Measurements from ENCODE around the gene PXYLP1. TPM values are rescaled to one million over a fixed set of nuclear protein-coding genes. Genes with fewer than 3 reads are reported as not detected.

The PXYLP1 gene
- polyA plus RNA-seq, 1 donor from 2014 or later, result 109 TPM

DNA sequence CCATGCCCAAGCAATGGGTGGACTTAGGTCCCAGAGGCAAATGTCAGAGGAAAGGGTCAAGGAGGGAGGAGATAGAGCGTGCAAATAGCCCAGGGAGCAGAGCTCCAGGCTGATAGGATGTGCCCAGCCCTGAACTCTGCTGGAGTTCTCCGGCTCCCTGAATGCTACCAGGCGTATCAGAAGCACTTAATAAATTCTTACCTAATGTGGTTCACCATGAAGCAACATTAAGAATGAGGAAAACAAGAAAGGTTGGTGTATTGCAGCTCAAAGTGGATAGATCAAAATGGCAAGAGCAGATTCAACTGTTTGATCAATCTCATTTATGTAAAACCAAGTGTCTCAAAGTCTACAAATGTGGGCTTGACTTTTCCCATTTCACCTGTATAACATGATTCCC lies 38.3 kb downstream of the PXYLP1 start:
- TF ChIP-seq MXI1 (conservative IDR thresholded peaks at IDR 0.05; ENCODE audit: poor library complexity, severe bottlenecking) (no peak), EZH2 (IDR thresholded peaks at IDR 0.05; ENCODE audit: borderline replicate concordance, insufficient read depth, low read length, poor library complexity, severe bottlenecking) (no peak), POLR2AphosphoS5 (IDR thresholded peaks at IDR 0.05) (no peak), RAD21 (conservative IDR thresholded peaks at IDR 0.05) (no peak)
- Histone ChIP-seq H3F3A (ENCODE audit: insufficient read depth, low read length, poor library complexity, severe bottlenecking) (no peaks in the 10 kb centered on the region), H4K20me1 (ENCODE audit: insufficient read depth) (no peaks in the 10 kb centered on the region)

DNA sequence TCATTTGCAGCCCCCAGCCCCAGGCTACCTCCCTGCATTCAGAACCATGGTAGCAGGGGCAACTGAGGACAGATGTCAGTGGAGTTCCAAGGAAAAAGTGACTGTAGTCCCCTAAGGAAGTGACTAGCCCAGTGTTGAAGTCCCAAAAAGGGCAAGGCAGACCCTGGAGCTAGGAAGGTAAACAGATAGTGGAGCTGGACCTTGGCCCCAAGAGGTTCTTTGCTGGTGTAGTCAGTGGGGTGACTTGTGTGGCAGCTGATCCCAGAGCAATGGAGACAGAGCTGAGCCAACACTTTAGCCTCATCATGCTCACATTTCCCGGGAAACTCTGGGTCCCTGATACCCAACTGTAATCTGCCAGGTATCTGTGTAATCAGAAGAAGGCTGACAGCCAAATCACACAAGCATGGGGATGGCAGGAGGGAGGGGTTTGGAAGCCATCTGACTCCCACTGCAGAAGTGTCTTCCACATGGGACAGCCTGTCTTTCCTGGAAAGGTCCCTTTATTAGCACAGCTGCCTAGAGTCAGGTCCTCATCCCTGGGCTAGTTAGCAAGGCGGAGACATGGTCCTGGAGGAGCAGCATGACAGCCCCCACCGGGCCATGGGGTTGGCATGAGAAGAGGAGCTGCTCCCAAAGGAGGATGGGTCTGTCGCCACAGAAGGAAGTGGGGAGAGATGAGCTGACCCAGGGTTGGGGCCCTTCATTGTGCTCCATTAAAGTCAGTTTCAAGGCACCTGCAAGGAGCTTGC lies 39.8 kb downstream of the PXYLP1 start:
- no peak for TF ChIP-seq EP300 (conservative IDR thresholded peaks at IDR 0.05; ENCODE audit: poor library complexity, severe bottlenecking)
- TF ChIP-seq TAF1 (IDR thresholded peaks at IDR 0.05; ENCODE audit: low read depth), result no peak
- no peak for TF ChIP-seq SMC3 (conservative IDR thresholded peaks at IDR 0.05; ENCODE audit: poor library complexity)
- TF ChIP-seq, protein P1, sequence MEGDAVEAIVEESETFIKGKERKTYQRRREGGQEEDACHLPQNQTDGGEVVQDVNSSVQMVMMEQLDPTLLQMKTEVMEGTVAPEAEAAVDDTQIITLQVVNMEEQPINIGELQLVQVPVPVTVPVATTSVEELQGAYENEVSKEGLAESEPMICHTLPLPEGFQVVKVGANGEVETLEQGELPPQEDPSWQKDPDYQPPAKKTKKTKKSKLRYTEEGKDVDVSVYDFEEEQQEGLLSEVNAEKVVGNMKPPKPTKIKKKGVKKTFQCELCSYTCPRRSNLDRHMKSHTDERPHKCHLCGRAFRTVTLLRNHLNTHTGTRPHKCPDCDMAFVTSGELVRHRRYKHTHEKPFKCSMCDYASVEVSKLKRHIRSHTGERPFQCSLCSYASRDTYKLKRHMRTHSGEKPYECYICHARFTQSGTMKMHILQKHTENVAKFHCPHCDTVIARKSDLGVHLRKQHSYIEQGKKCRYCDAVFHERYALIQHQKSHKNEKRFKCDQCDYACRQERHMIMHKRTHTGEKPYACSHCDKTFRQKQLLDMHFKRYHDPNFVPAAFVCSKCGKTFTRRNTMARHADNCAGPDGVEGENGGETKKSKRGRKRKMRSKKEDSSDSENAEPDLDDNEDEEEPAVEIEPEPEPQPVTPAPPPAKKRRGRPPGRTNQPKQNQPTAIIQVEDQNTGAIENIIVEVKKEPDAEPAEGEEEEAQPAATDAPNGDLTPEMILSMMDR (IDR thresholded peaks at IDR 0.05; ENCODE audit: poor library complexity, severe bottlenecking), result no peak
- TF ChIP-seq, protein P2, sequence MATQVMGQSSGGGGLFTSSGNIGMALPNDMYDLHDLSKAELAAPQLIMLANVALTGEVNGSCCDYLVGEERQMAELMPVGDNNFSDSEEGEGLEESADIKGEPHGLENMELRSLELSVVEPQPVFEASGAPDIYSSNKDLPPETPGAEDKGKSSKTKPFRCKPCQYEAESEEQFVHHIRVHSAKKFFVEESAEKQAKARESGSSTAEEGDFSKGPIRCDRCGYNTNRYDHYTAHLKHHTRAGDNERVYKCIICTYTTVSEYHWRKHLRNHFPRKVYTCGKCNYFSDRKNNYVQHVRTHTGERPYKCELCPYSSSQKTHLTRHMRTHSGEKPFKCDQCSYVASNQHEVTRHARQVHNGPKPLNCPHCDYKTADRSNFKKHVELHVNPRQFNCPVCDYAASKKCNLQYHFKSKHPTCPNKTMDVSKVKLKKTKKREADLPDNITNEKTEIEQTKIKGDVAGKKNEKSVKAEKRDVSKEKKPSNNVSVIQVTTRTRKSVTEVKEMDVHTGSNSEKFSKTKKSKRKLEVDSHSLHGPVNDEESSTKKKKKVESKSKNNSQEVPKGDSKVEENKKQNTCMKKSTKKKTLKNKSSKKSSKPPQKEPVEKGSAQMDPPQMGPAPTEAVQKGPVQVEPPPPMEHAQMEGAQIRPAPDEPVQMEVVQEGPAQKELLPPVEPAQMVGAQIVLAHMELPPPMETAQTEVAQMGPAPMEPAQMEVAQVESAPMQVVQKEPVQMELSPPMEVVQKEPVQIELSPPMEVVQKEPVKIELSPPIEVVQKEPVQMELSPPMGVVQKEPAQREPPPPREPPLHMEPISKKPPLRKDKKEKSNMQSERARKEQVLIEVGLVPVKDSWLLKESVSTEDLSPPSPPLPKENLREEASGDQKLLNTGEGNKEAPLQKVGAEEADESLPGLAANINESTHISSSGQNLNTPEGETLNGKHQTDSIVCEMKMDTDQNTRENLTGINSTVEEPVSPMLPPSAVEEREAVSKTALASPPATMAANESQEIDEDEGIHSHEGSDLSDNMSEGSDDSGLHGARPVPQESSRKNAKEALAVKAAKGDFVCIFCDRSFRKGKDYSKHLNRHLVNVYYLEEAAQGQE (IDR thresholded peaks at IDR 0.05; ENCODE audit: borderline replicate concordance), result no peak
- TF ChIP-seq EZH2 (IDR thresholded peaks at IDR 0.05; ENCODE audit: borderline replicate concordance, insufficient read depth, low read length, poor library complexity, severe bottlenecking), result no peak
- TF ChIP-seq RAD21 (conservative IDR thresholded peaks at IDR 0.05), result no peak
- no peak for TF ChIP-seq MXI1 (conservative IDR thresholded peaks at IDR 0.05; ENCODE audit: poor library complexity, severe bottlenecking)
- TF ChIP-seq POLR2AphosphoS5 (IDR thresholded peaks at IDR 0.05), result no peak
- Histone ChIP-seq H3K4me3 (ENCODE audit: low read length) (no peak overlapping the region), H3K27ac (ENCODE audit: low read length) (no peak overlapping the region), H3K36me3 (ENCODE audit: insufficient read depth, low read length) (no peaks in the 10 kb centered on the region), H3K79me2 (replicated peaks; ENCODE audit: insufficient read depth, low read length) (no peaks in the 10 kb centered on the region), H3K27me3 (ENCODE audit: insufficient read depth, low read depth, low read length) (no peaks in the 10 kb centered on the region), H3K4me2 (ENCODE audit: low read length) (no peak overlapping the region), H3K9me2 (ENCODE audit: insufficient read depth, low read length) (no peaks in the 10 kb centered on the region), H2AFZ (ENCODE audit: low read depth, low read length) (no peak overlapping the region), H3K9ac (ENCODE audit: low read length) (no peak overlapping the region), H3K9me3 (ENCODE audit: low read length) (no peaks in the 10 kb centered on the region), H4K20me1 (ENCODE audit: insufficient read depth) (no peaks in the 10 kb centered on the region), H3F3A (ENCODE audit: insufficient read depth, low read length, poor library complexity, severe bottlenecking) (no peaks in the 10 kb centered on the region)

More for the DNA sequence above, 38.3 kb downstream of the PXYLP1 start:
- Histone ChIP-seq H3K36me3 (ENCODE audit: insufficient read depth, low read length) (no peaks in the 10 kb centered on the region), H3K79me2 (replicated peaks; ENCODE audit: insufficient read depth, low read length) (no peaks in the 10 kb centered on the region), H2AFZ (ENCODE audit: low read depth, low read length) (no peak overlapping the region), H3K9ac (ENCODE audit: low read length) (no peak overlapping the region), H3K27ac (ENCODE audit: low read length) (no peak overlapping the region), H3K9me3 (ENCODE audit: low read length) (no peaks in the 10 kb centered on the region), H3K4me2 (ENCODE audit: low read length) (no peak overlapping the region), H3K27me3 (ENCODE audit: insufficient read depth, low read depth, low read length) (no peaks in the 10 kb centered on the region), H3K4me3 (ENCODE audit: low read length) (no peak overlapping the region), H3K9me2 (ENCODE audit: insufficient read depth, low read length) (no peaks in the 10 kb centered on the region)

Data from neural cell (in vitro differentiated cells).